Neuronal stem cell (in vitro differentiated cells): ENCODE measurements around the gene PHAX.
"Not testable (repeated sequence)": the region's sequence is repeated elsewhere in the genome, so short reads cannot be mapped to it uniquely, and the experiment has no call there.

Experiments
- DNase-seq: peaks from one replicate; pipeline ENCODE4 v3.0.0-alpha.2; 2013; ENCODE audit warnings: low spot score
- H2AFZ ChIP-seq: one replicate; pipeline ENCODE4 v1.6.1; 2013; ENCODE audit warnings: mild to moderate bottlenecking, low read length, inconsistent platforms
- H2AK5ac ChIP-seq: 2 replicates; pipeline ENCODE4 v1.6.1; 2013; ENCODE audit warnings: low read depth, mild to moderate bottlenecking, inconsistent platforms, low read length, moderate library complexity, mixed read lengths
- H2BK120ac ChIP-seq: 2 replicates; pipeline ENCODE4 v1.6.1; 2013; ENCODE audit warnings: low read depth, mild to moderate bottlenecking, inconsistent platforms, low read length, moderate library complexity, mixed read lengths
- H2BK12ac ChIP-seq: one replicate; pipeline ENCODE4 v1.6.1; 2013; ENCODE audit warnings: low read length, inconsistent platforms
- H2BK15ac ChIP-seq: 2 replicates; pipeline ENCODE4 v1.6.1; 2013; ENCODE audit warnings: mild to moderate bottlenecking, low read length, inconsistent platforms, mixed read lengths
- H2BK5ac ChIP-seq: one replicate; pipeline ENCODE4 v1.6.1; 2013; ENCODE audit warnings: inconsistent platforms, mild to moderate bottlenecking, low read length, moderate library complexity
- H3K14ac ChIP-seq: one replicate; pipeline ENCODE4 v1.6.1; 2013; ENCODE audit warnings: low read length, inconsistent platforms
- H3K18ac ChIP-seq: 2 replicates; pipeline ENCODE4 v1.6.1; 2013; ENCODE audit warnings: low read length, inconsistent platforms
- H3K23ac ChIP-seq: 2 replicates; pipeline ENCODE4 v1.6.1; 2013; ENCODE audit warnings: low read depth, mild to moderate bottlenecking, mixed read lengths, low read length, inconsistent platforms; ENCODE audit not compliant: poor library complexity
- H3K27ac ChIP-seq: replicated peaks from 3 replicates; pipeline ENCODE4 v1.5.1; 2013; ENCODE audit warnings: low read length, inconsistent platforms
- H3K27me3 ChIP-seq, 3 experiments: 2 replicates each; pipeline ENCODE4 v1.6.1; 2013; ENCODE audit warnings: low read length in 3 of 3, mild to moderate bottlenecking in 2 of 3, inconsistent platforms in 1 of 3, low read depth in 1 of 3, mixed read lengths in 1 of 3, moderate library complexity in 1 of 3; ENCODE audit not compliant: control insufficient read depth in 3 of 3, insufficient read depth in 3 of 3
- H3K36me3 ChIP-seq, 2 donors: replicated peaks in 1 of 2; 2 replicates each; pipeline ENCODE4 v1.6.1; 2013; ENCODE audit warnings: low read length in 2 of 2; ENCODE audit not compliant: control insufficient read depth in 2 of 2, insufficient read depth in 2 of 2
- H3K4ac ChIP-seq: 2 replicates; pipeline ENCODE4 v1.6.1; 2013; ENCODE audit warnings: inconsistent platforms, mild to moderate bottlenecking, low read length, moderate library complexity
- H3K4me1 ChIP-seq, 2 donors: 1 replicate in 1 of 2; 2 replicates in 1 of 2; pipeline ENCODE4 v1.6.1; 2013; ENCODE audit warnings: low read length in 2 of 2, low read depth in 1 of 2; ENCODE audit not compliant: control insufficient read depth in 2 of 2, insufficient read depth in 1 of 2
- H3K4me2 ChIP-seq: one replicate; pipeline ENCODE4 v1.6.1; 2013; ENCODE audit warnings: mild to moderate bottlenecking, low read length, inconsistent platforms; ENCODE audit not compliant: insufficient read depth, poor library complexity, severe bottlenecking
- H3K4me3 ChIP-seq, 2 donors: 2 replicates each; pipeline ENCODE4 v1.5.1; 2013; ENCODE audit warnings: low read length in 2 of 2, mild to moderate bottlenecking in 2 of 2, inconsistent platforms in 1 of 2, moderate library complexity in 1 of 2
- H3K79me1 ChIP-seq: one replicate; pipeline ENCODE4 v1.6.1; 2013; ENCODE audit warnings: low read depth, mild to moderate bottlenecking, inconsistent platforms, low read length, moderate library complexity
- H3K9ac ChIP-seq: one replicate; pipeline ENCODE4 v1.6.1; 2013; ENCODE audit warnings: mild to moderate bottlenecking, low read depth, low read length, inconsistent platforms; ENCODE audit not compliant: poor library complexity
- H3K9me3 ChIP-seq, 2 donors: replicated peaks in 1 of 2; 2 replicates each; pipeline versions ENCODE3 to v1.6.1; 2013; ENCODE audit warnings: low read length in 2 of 2, mild to moderate bottlenecking in 2 of 2, inconsistent platforms in 1 of 2, low read depth in 1 of 2, mixed read lengths in 1 of 2, moderate library complexity in 1 of 2; ENCODE audit not compliant: control insufficient read depth in 2 of 2, insufficient read depth in 1 of 2
- H4K8ac ChIP-seq: one replicate; pipeline ENCODE4 v1.6.1; 2013; ENCODE audit warnings: low read depth, mild to moderate bottlenecking, inconsistent platforms, low read length, moderate library complexity
- H4K91ac ChIP-seq: one replicate; pipeline ENCODE4 v1.6.1; 2013; ENCODE audit warnings: low read length, low read depth, mild to moderate bottlenecking, inconsistent platforms; ENCODE audit not compliant: poor library complexity
- WGBS, 2 donors: extraction: QIAGEN DNeasy Blood & Tissue Kit; methylation state at CpG; one replicate each; pipeline ENCODE4 v1.1.7; 2013; ENCODE audit warnings: missing lambda C conversion rate in 2 of 2, mixed read lengths in 1 of 2; ENCODE audit not compliant: insufficient read length in 2 of 2, insufficient replicate concordance in 1 of 2; ENCODE audit errors: extremely low coverage in 2 of 2; 5-methylcytosine and 5-hydroxymethylcytosine counted together

Gene PHAX

DNA sequence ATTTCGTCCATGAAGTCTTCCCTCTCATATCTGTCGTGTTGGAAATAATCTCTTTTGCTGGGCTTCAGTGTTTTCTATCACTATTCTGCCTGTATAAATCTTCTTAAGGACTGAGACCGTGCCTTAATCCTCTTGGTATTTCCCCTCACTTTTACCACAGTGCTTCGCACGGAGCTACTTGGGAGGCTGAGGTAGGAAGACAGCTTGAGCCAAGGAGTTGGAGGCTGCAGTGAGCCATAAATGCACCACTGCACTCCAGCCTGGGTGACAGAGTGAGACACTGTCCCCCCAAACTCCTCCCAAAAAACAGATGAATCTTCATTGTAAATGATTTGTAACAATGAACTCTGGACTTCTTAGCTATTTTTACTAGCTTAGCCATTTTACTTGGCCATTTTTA lies 57.8 kb downstream of the PHAX start:
- DNase-seq: no peak
- Histone ChIP-seq H3K79me1 (no peaks in the 10 kb centered on the region), H3K4me3 (no peak overlapping the region), H2AK5ac (no peak overlapping the region), H3K4ac (no peak overlapping the region), H2BK12ac (no peak overlapping the region), H3K36me3 (no peaks in the 10 kb centered on the region), H2AFZ (no peak overlapping the region), H3K18ac (no peak overlapping the region), H4K8ac (no peak overlapping the region), H3K4me1 (no peaks in the 10 kb centered on the region), H3K23ac (no peak overlapping the region), H3K14ac (no peak overlapping the region), H3K27me3 (no peaks in the 10 kb centered on the region), H3K4me2 (no peak overlapping the region), H3K9ac (no peak overlapping the region), H2BK5ac (no peak overlapping the region), H2BK15ac (no peak overlapping the region), H3K27ac (no peak overlapping the region), H2BK120ac (no peak overlapping the region), H4K91ac (no peak overlapping the region), H3K9me3 (no peaks in the 10 kb centered on the region)
- WGBS, 2 donors: no CpG with 5 or more reads among the region's 5 CpGs

DNA sequence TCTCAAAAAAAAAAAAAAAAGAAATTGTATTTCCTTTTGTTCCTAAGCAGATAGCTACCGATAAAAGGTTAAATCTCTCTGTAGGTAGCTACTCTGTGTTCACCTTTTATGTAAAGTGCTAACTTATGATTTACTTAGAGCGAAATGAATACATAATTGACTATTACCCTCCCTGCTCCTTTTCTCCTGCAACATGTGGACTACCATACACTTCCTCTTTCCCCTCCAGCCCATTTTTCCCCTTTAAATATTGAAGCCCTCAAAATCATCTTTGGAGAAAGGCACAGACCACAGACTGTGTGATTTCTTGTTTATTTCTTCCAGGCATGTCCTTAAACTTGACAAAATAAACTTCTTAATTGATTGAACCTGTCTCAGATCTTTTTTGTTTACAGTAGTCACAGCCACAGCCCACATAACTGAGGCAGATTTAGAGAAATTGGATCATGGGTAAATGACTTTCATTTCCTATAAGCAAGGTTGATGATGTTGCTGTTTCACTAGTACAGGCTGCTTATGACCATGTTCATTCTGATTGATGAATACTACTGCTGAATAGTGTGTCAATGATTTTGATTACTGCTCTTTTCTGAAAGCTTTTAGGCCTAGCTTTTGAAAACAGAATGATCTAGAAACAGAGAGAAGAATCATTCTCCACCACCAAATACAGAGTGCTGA lies 59.2 kb downstream of the PHAX start:
- no peaks in the 10 kb centered on the region for H3K36me3 ChIP-seq
- no CpG with 5 or more reads among the region's 2 CpGs for WGBS, 2 donors
- no peak overlapping the region for H3K4me3 ChIP-seq
- H3K4me1 ChIP-seq: no peaks in the 10 kb centered on the region
- no peak overlapping the region for H3K18ac ChIP-seq
- no peak overlapping the region for H2BK120ac ChIP-seq
- no peak overlapping the region for H3K23ac ChIP-seq
- H3K14ac ChIP-seq: no peak overlapping the region
- no peaks in the 10 kb centered on the region for H3K27me3 ChIP-seq
- H3K27ac ChIP-seq: no peak overlapping the region
- H2AK5ac ChIP-seq: no peak overlapping the region
- no peak overlapping the region for H2BK15ac ChIP-seq
- DNase-seq: no peak
- no peak overlapping the region for H3K4ac ChIP-seq
- H2AFZ ChIP-seq: peak overlapping the region; percentile 18
- H3K79me1 ChIP-seq: no peaks in the 10 kb centered on the region
- H3K4me2 ChIP-seq: no peak overlapping the region
- H3K9ac ChIP-seq: no peak overlapping the region
- no peak overlapping the region for H2BK5ac ChIP-seq
- H3K9me3 ChIP-seq: no peaks in the 10 kb centered on the region
- H4K8ac ChIP-seq: no peak overlapping the region
- no peak overlapping the region for H4K91ac ChIP-seq
- no peak overlapping the region for H2BK12ac ChIP-seq

DNA sequence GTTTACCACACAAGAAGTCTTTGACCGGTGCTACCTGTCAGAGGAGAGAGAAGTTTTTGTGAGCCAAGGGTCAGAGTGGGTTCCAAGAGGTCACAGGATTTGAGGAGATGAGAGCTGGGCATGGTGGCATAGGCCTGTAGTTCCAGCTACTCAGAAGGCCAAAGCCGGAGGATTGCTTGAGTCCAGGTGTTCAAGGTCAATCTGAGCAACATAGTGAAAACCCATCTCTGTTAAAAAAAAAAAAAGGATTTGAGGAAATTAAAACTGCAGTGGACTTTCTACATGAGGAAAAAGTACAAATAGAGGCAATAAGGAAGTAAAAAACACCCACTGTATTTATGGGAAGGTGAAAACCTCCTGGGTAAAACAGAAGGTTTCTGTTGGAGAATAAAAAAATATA lies 63.8 kb downstream of the PHAX start:
- no peak overlapping the region for H2BK15ac ChIP-seq
- H2BK12ac ChIP-seq: no peak overlapping the region
- no peak overlapping the region for H3K27ac ChIP-seq
- no peaks in the 10 kb centered on the region for H3K79me1 ChIP-seq
- H3K4me1 ChIP-seq: no peaks in the 10 kb centered on the region
- WGBS, 2 donors: no CpG with 5 or more reads among the region's 2 CpGs
- no peak overlapping the region for H3K23ac ChIP-seq
- no peak overlapping the region for H3K14ac ChIP-seq
- H3K9me3 ChIP-seq: no peaks in the 10 kb centered on the region
- H3K4ac ChIP-seq: no peak overlapping the region
- no peak overlapping the region for H3K18ac ChIP-seq
- no peak overlapping the region for H2AK5ac ChIP-seq
- H3K4me2 ChIP-seq: no peak overlapping the region
- no peaks in the 10 kb centered on the region for H3K36me3 ChIP-seq
- no peak for DNase-seq
- no peak overlapping the region for H3K9ac ChIP-seq
- no peak overlapping the region for H3K4me3 ChIP-seq
- H2BK5ac ChIP-seq: no peak overlapping the region
- H2AFZ ChIP-seq: no peak overlapping the region
- no peak overlapping the region for H2BK120ac ChIP-seq
- no peak overlapping the region for H4K8ac ChIP-seq
- H3K27me3 ChIP-seq: no peaks in the 10 kb centered on the region
- no peak overlapping the region for H4K91ac ChIP-seq

DNA sequence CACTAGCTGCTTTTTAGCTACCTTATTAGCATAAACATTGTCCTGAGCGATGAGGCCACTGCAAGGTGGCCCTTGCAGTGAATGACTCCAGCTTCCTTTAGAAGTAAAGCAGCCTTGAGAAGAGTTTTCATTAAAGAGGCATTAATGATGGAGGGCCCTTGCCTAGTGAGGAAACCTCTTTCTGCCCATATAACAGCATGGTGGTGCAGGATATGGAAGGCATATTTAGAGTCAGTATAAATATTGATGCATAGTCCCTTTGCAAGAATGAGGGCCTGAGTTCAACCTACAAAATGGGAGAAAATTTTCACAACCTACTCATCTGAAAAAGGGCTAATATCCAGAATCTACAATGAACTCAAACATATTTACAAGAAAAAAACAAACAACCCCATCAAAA lies 69.4 kb downstream of the PHAX start:
- not testable (repeated sequence) for H3K9me3 ChIP-seq, H2BK5ac ChIP-seq, H2AFZ ChIP-seq, H4K8ac ChIP-seq, H2BK15ac ChIP-seq, H3K79me1 ChIP-seq, H4K91ac ChIP-seq, H2BK12ac ChIP-seq, H3K27ac ChIP-seq, H3K14ac ChIP-seq, H3K27me3 ChIP-seq, H3K23ac ChIP-seq, H3K4me2 ChIP-seq, H3K4me3 ChIP-seq, H3K18ac ChIP-seq, DNase-seq, H2AK5ac ChIP-seq, H3K9ac ChIP-seq, H3K4ac ChIP-seq, H3K36me3 ChIP-seq, H2BK120ac ChIP-seq, H3K4me1 ChIP-seq
- WGBS, 2 donors: no CpG with 5 or more reads among the region's 1 CpG
